NB4 (cell line): ENCODE data around the gene PVALEF.

Source experiments
- DNase-seq: peaks from one replicate; pipeline ENCODE4 v3.0.0; 2010; ENCODE audit warnings: low read depth
- H3K4me3 ChIP-seq: one replicate; pipeline ENCODE4 v1.5.1; 2011; ENCODE audit warnings: mild to moderate bottlenecking, low read depth, low read length, moderate library complexity
- MYC ChIP-seq: IDR thresholded peaks from 2 replicates; pipeline ENCODE4 v1.6.1; 2011; ENCODE audit warnings: low read depth, low read length
- POLR2A ChIP-seq: IDR thresholded peaks from 2 replicates; pipeline ENCODE4 v1.6.1; 2011; ENCODE audit warnings: mild to moderate bottlenecking; ENCODE audit not compliant: insufficient read length; ENCODE audit errors: extremely low read depth
- TF ChIP-seq, protein P1 (sequence below): IDR thresholded peaks from 2 replicates; pipeline ENCODE4 v1.6.1; 2011; ENCODE audit warnings: low read depth, low read length
- TF ChIP-seq, protein P2 (sequence below): IDR thresholded peaks from one replicate; pipeline ENCODE4 v1.5.1; 2012; ENCODE audit warnings: low read depth, low read length

PVALEF gene

DNA sequence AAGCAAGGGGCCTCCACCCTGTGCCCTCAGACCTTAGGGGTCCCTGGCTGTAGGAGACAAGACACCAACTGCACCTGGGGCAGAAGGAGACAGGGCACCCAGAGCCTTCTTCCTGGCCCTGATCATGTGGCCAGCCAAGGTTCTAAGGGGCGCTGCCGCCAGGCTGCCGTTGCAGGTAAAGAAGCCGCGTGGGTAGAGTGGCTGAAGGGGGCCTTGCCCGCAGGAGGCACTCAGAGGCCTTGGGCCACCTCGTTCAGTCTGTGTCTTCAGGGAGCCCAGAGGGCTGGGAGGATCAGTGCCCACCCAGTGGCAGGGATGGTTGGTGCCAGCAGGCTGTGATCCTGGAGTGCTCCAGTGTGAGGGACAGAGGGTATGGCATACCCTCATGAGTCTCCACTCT lies 2.3 kb downstream of the PVALEF start:
- no peak for TF ChIP-seq POLR2A
- TF ChIP-seq, protein P1, sequence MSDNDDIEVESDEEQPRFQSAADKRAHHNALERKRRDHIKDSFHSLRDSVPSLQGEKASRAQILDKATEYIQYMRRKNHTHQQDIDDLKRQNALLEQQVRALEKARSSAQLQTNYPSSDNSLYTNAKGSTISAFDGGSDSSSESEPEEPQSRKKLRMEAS: no peak
- TF ChIP-seq, protein P2, sequence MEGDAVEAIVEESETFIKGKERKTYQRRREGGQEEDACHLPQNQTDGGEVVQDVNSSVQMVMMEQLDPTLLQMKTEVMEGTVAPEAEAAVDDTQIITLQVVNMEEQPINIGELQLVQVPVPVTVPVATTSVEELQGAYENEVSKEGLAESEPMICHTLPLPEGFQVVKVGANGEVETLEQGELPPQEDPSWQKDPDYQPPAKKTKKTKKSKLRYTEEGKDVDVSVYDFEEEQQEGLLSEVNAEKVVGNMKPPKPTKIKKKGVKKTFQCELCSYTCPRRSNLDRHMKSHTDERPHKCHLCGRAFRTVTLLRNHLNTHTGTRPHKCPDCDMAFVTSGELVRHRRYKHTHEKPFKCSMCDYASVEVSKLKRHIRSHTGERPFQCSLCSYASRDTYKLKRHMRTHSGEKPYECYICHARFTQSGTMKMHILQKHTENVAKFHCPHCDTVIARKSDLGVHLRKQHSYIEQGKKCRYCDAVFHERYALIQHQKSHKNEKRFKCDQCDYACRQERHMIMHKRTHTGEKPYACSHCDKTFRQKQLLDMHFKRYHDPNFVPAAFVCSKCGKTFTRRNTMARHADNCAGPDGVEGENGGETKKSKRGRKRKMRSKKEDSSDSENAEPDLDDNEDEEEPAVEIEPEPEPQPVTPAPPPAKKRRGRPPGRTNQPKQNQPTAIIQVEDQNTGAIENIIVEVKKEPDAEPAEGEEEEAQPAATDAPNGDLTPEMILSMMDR: no peak
- no peak for TF ChIP-seq MYC
- DNase-seq: no peak
- no peak overlapping the region for H3K4me3 ChIP-seq

DNA sequence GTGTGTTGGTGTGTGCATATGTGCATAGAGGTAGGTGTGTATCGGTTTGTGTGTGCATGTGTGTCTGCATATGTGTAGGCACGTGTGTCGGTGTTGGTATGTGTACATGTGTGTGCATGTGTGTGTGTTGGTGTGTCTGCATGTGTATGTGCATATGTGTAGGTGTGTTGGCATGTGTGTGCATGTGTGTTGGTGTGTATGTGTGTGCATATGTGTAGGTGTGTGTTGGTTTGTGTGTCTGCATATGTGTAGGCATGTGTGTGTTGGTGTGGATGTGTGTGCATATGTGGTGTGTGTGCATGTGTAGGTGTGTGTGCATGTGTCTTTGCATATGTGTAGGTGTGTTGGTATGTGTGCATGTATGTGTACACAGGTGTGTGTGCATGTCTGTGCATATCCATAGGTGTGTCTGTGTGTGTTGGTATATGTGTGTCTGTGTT lies 4.6 kb downstream of the PVALEF start:
- TF ChIP-seq, protein P1: no peak
- no peak for TF ChIP-seq MYC
- TF ChIP-seq POLR2A: no peak
- TF ChIP-seq, protein P2: no peak
- no peak for DNase-seq
- H3K4me3 ChIP-seq: no peak overlapping the region

DNA sequence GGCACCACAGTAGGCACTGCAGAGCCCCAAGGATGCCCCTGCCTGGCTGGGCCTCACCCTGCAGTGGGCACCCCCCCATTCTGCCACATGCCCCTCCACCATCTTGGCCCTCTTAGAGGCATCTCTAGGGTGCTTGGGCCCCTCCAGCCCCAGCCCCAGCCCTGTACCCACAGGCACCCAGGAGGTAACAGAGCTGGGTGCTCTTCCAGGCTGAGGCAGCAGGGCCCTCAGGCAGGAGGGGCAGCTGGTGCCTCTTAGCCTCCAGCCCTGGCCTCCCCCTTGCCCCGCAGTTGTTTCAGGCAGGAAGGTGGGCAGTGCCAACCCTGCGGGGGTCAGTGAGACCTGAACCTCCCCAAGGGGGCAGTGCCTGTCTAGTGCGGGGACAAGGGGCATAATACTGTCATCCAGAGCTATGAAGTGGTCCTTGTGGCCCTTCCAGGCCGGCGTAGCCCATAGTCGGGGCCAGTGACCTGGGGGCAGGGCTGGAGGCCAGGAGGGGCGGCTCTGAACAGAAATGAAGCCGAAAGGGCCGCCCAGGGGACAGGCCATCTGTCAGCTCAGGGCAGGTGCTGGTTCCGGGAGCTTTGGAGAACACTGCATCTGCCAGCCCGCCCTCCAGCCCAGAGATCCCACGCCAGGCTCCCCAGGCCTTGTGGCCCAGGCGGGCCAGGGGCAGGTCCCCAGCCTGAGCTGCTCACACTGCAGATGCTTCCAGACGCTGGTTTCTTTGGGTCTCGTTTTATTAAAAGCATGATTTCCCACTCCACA lies 5.6 kb downstream of the PVALEF start:
- H3K4me3 ChIP-seq: no peak overlapping the region
- TF ChIP-seq MYC: no peak
- TF ChIP-seq POLR2A: no peak
- TF ChIP-seq, protein P1: no peak
- TF ChIP-seq, protein P2: no peak
- DNase-seq: no peak

DNA sequence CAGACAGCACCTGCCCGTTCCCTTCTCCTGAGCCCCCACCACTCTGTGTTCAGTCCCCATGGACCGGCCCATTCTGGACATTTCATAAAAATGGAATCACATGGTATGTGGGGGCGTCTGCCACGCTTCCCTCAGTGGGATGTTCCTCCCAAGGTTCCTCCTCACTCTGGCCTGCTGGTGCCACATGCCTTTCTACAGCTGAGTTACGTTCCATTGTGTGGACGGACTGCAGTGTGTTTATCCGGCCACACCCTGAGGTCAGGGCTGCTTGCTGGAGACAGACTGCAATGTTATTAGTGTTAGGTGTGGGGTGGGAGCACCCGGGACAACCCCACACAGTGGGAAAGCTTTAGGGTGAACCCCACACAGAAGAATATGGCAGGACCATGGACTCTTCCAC lies 6.6 kb downstream of the PVALEF start:
- TF ChIP-seq POLR2A: no peak
- TF ChIP-seq MYC: no peak
- TF ChIP-seq, protein P2: no peak
- TF ChIP-seq, protein P1: no peak
- H3K4me3 ChIP-seq: no peak overlapping the region
- no peak for DNase-seq

DNA sequence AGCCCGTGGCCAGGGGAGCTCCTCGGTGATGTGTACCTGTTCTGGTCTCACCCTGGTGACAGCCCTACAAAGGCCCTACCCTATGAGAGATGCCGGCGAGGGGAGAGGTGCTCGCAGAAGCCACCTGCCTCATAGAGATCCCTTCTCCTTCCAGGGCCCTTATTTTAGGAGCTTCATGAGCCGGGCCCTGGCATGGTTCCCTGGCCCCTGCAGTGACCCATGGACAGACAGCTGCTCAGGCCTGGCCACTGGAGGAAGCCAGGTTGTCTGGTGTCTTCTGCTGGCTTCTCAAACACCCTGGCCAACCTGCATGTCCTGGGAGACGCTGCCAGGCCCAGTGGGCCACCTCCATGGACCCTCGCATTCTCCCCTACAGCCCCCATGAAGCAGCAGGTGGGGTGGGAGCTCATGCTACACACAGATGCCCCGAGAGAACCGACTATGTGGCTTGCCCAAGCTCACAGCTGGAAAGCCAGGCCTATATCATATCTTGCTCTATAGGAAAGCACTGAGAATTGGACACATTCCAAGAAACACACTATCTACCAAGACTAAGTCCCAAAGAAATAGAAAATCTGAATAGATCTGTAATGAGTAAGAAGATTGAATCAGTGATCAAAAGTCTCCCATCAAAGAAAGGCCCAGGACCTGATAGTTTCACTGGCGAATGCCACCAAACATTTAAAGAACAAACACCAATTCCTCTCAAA lies 7.9 kb downstream of the PVALEF start:
- TF ChIP-seq MYC (no peak), POLR2A (no peak)
- TF ChIP-seq, protein P2: no peak
- TF ChIP-seq, protein P1: no peak
- no peak overlapping the region for H3K4me3 ChIP-seq

More for the DNA sequence above, 7.9 kb downstream of the PVALEF start:
- no peak for DNase-seq
